AML-193 (cell line): ENCODE results near the gene HIPK3.
"Not testable (repeated sequence)": the region's sequence is repeated elsewhere in the genome, so short reads cannot be mapped to it uniquely, and the experiment has no call there.

ENCODE experiments used
- DNase-seq, 2 experiments: peaks; one replicate each; lab custom pipeline; 2025; lab: John Stamatoyannopoulos, UW

HIPK3 gene

GRCh38 chr11:33358150-33358831 lies 101.1 kb downstream of the HIPK3 start:
- no peak for DNase-seq

- DNase-seq, result no peak
These were observed 103.5 kb downstream of the HIPK3 start for GRCh38 chr11:33360642-33361041.

GRCh38 chr11:33362051-33362910 lies 105.1 kb downstream of the HIPK3 start:
- peak; percentile 45 to 68 for DNase-seq

- no peak for DNase-seq
These were observed 109.7 kb downstream of the HIPK3 start for GRCh38 chr11:33366918-33367317.

GRCh38 chr11:33368475-33368874 lies 111.3 kb downstream of the HIPK3 start:
- not testable (repeated sequence) for DNase-seq

- DNase-seq, result no peak
These were observed 111.8 kb downstream of the HIPK3 start for GRCh38 chr11:33368931-33369330.

- no peak for DNase-seq
These were observed 116.5 kb downstream of the HIPK3 start for GRCh38 chr11:33373636-33374035.

- DNase-seq, result no peak
These were observed 118.1 kb downstream of the HIPK3 start for GRCh38 chr11:33375236-33375635.

GRCh38 chr11:33375688-33376311 lies 118.6 kb downstream of the HIPK3 start, which contains the start of gene KIAA1549L:
TSS of gene KIAA1549L (plus strand) at chr11:33376108.
- DNase-seq, result no peak

GRCh38 chr11:33376331-33377310 lies 119.4 kb downstream of the HIPK3 start:
- DNase-seq, result no peak

- no peak for DNase-seq
These were observed 120.5 kb downstream of the HIPK3 start for GRCh38 chr11:33377412-33378370.

GRCh38 chr11:33379947-33380346 lies 122.8 kb downstream of the HIPK3 start:
- no peak for DNase-seq

- no peak for DNase-seq
These were observed 126.1 kb downstream of the HIPK3 start for GRCh38 chr11:33383075-33383919.

- no peak for DNase-seq
These were observed 126.7 kb downstream of the HIPK3 start for GRCh38 chr11:33383920-33384209.

- no peak for DNase-seq
These were observed 127.0 kb downstream of the HIPK3 start for GRCh38 chr11:33384220-33384619.

GRCh38 chr11:33387581-33387980 lies 130.4 kb downstream of the HIPK3 start:
- no peak for DNase-seq

- DNase-seq, result no peak
These were observed 130.8 kb downstream of the HIPK3 start for GRCh38 chr11:33387996-33388395.

- no peak for DNase-seq
These were observed 131.8 kb downstream of the HIPK3 start for GRCh38 chr11:33388793-33389525.

- DNase-seq, result no peak
These were observed 132.5 kb downstream of the HIPK3 start for GRCh38 chr11:33389635-33390034.
